AG04450 (cell line): ENCODE data around the gene FRMD4B. TPM values are rescaled to one million over a fixed set of nuclear protein-coding genes. Genes with fewer than 3 reads are reported as not detected.

Experiments used
- CTCF ChIA-PET: fragments of 300-600, 350-600 bp; formaldehyde crosslinking; extraction: SDS; loops from one replicate; lab custom pipeline; 2022; ENCODE audit warnings: antibody characterized with exemption, inconsistent platforms; lab: Charles Lee
- POLR2A ChIA-PET: fragments of 350-600 bp; formaldehyde crosslinking; extraction: SDS; loops from one replicate; lab custom pipeline; 2021; ENCODE audit warnings: antibody characterized with exemption, inconsistent platforms; lab: Yijun Ruan, JAX
- DNase-seq: peaks from one replicate; pipeline ENCODE4 v3.0.0-alpha.2; 2011; ENCODE audit warnings: low read depth, low spot score
- H3K27ac ChIP-seq: one replicate; pipeline ENCODE4 v1.5.1; 2012; ENCODE audit warnings: low read depth, low read length, control low read depth
- H3K27me3 ChIP-seq: one replicate; pipeline ENCODE4 v1.6.0; 2012; ENCODE audit warnings: low read length; ENCODE audit not compliant: control insufficient read depth, insufficient read depth
- H3K4me3 ChIP-seq: 2 replicates; pipeline ENCODE4 v1.5.1; 2011; ENCODE audit warnings: mild to moderate bottlenecking, low read depth, low read length, control low read depth
- H3K9me3 ChIP-seq: 2 replicates; pipeline ENCODE4 v1.5.1; 2012; ENCODE audit warnings: low read length; ENCODE audit not compliant: control insufficient read depth, insufficient read depth
- polyA plus RNA-seq: library from polyadenylated mRNA; depleted of rRNA; stranded (reverse); fragments of >200 nt; gene quantifications from 2 replicates; pipeline ENCODE4 v1.2.3, GENCODE V29; 2011
- TF ChIP-seq, protein P1 (sequence below): IDR thresholded peaks from 2 replicates; pipeline ENCODE4 v1.5.1; 2011; ENCODE audit warnings: low read depth, low read length, control low read depth, inconsistent platforms

The FRMD4B gene
- polyA plus RNA-seq, 1 experiment, result 0.09 TPM

DNA sequence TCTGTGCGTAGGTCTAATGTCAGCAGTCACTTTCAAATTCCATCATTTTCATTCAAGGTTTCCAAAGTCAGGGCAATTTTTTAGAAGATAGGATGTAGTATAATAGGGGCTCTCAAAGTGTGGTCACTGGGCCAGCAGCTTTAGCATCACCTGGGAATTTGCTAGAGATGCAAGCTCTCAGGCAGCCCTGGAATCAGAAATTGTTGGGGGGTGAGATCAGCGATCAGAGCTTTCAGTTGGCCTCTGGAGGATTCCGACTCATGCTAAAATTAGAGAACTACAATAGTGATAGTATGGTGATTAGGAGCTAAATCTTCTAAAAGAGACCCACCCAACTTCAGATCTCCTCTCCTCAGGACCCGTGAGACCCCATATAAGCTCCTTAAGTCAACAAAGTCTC is 2.4 kb upstream of the FRMD4B start:
- H3K4me3 ChIP-seq, result no peak overlapping the region
- ChIA-PET CTCF (interaction anchor here (1.1 kb wide), 1 partner anchor 22 kb away, joined by 3 read pairs; no protein-coding TSS in a partner anchor), POLR2A (no interaction called here)
- no peak overlapping the region for H3K27ac ChIP-seq
- H3K9me3 ChIP-seq, result no peaks in the 10 kb centered on the region; the same call in 1 of the 2 replicates
- DNase-seq, result no peak
- TF ChIP-seq, protein P1, sequence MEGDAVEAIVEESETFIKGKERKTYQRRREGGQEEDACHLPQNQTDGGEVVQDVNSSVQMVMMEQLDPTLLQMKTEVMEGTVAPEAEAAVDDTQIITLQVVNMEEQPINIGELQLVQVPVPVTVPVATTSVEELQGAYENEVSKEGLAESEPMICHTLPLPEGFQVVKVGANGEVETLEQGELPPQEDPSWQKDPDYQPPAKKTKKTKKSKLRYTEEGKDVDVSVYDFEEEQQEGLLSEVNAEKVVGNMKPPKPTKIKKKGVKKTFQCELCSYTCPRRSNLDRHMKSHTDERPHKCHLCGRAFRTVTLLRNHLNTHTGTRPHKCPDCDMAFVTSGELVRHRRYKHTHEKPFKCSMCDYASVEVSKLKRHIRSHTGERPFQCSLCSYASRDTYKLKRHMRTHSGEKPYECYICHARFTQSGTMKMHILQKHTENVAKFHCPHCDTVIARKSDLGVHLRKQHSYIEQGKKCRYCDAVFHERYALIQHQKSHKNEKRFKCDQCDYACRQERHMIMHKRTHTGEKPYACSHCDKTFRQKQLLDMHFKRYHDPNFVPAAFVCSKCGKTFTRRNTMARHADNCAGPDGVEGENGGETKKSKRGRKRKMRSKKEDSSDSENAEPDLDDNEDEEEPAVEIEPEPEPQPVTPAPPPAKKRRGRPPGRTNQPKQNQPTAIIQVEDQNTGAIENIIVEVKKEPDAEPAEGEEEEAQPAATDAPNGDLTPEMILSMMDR, result no peak
- H3K27me3 ChIP-seq, result peaks cover 27% of the 10 kb centered on the region

DNA sequence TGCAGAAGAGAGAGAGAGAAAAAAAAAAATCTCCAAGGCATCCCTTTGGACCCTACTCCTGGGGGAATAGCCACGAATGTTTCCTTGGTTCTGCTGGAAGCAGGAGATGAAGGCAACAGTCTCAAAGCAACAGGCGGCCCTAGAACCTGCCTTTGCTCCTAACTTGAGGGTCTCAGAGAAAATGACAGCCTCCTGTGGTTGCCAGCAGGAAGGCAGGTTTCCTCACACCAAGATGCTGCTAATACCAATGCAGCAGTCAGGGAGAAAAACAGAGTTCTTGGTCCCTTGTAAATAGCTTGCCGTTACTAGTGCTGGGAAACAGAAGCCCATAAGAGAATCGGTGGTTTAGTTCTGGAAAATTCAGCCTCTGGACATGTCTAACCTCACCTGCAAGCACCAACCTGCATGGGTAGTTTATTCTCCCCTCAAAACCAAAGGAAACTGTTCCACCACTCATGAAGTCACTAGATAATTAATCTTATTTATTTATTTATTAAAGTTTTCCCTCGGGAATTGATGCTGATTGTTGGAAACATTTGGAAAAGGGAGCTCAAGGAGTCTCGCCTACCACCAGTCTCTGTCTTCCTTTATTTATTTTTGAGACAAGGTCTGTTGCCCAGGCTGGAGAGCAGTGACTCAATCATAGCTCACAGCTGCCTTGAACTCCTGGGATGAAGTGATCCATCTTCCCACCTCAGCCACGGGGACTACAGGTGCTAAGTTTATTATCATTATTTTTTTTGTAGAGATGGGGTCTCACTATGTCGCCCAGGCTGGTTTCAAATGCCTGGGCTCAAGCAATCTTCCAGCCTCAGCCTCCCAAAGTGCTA is 883 bp upstream of the FRMD4B start:
- TF ChIP-seq, protein P1, result no peak
- Histone ChIP-seq H3K4me3 (no peak overlapping the region), H3K27ac (no peak overlapping the region), H3K27me3 (peaks cover 25% of the 10 kb centered on the region), H3K9me3 (no peaks in the 10 kb centered on the region; the same call in 1 of the 2 replicates)
- DNase-seq, result no peak
- ChIA-PET POLR2A (no interaction called here), CTCF (interaction anchor here (0.7 kb wide), 1 partner anchor 226 kb away, joined by 3 read pairs; no protein-coding TSS in a partner anchor)

DNA sequence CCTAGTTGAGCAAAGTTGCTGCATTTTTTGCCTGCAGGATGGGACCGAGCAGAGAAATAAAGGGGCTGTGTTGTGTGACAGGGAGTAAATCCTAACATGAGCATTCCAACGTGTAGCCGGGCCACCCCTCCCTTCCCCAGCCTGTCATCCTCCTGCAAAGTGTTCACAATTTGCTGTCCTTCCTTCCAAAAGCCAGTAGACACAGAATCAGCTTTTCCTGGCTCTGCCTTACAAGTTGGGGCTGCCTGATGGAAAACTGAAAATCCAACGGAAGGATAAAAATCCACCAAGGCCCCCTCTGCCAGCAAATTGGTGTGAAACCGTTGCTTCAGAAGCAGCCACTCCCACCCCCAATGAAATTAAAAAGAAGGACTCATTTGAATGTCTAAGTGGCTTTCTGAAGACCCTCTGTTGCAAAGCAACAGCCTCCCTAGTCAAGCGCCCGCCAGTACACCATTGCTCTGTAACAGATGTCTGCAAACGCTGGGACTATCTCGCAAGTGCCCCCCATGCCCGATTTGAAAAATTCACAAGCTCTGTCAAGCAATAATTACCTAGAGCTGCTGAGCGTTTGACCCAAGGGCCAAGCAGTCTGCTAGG is 665 bp downstream of the FRMD4B start:
- no peak for DNase-seq
- H3K27me3 ChIP-seq, result peaks cover 28% of the 10 kb centered on the region
- TF ChIP-seq, protein P1, result no peak
- ChIA-PET CTCF (no interaction called here), POLR2A (no interaction called here)
- no peaks in the 10 kb centered on the region; the same call in 1 of the 2 replicates for H3K9me3 ChIP-seq
- no peak overlapping the region for H3K27ac ChIP-seq
- no peak overlapping the region for H3K4me3 ChIP-seq

DNA sequence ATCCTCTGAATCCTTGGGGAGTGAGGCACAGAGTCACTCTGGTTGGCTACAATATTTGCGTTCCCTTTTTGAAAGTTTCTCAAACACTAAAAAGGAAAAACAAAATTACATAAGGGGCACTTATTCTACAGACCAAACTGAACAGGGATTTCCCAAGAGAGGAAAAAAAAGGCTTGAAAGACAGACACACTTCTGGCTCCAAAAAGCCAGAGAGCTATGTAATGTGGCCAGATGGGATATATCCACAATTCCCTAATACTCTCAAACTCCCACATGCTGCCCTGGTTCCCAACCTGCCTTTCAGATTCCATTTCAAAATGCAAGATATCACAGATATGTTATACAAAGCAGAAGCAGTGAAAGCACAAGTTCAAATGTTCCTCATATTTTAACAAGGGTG is 1.6 kb downstream of the FRMD4B start:
- TF ChIP-seq, protein P1, result no peak
- ChIA-PET CTCF (no interaction called here), POLR2A (no interaction called here)
- Histone ChIP-seq H3K27me3 (peaks cover 28% of the 10 kb centered on the region), H3K27ac (no peak overlapping the region), H3K4me3 (no peak overlapping the region), H3K9me3 (no peaks in the 10 kb centered on the region; the same call in 1 of the 2 replicates)
- DNase-seq, result no peak

DNA sequence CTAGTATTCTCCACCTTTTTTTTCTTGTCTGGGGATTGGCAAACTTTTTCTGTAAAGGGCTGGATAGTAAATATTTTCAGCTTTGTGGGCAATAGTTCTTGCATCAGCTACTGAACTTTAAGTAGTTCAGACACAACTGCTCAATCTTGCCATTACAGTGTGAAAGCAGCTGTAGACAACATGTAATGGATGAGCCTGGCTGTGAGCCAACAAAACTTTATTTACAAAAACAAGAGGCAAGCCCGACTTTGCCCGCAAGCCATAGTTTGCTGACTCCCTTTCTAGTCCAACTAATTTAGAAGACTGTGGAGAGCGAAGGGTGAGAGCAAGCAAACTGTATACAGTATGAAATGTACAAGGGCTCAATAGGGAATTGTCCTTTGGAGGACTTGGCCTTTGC is 6.2 kb downstream of the FRMD4B start:
- H3K4me3 ChIP-seq, result no peak overlapping the region
- ChIA-PET CTCF (interaction anchor here (1.2 kb wide), 1 partner anchor 218 kb away, joined by 3 read pairs; no protein-coding TSS in a partner anchor), POLR2A (no interaction called here)
- no peak overlapping the region for H3K27ac ChIP-seq
- TF ChIP-seq, protein P1, result no peak
- DNase-seq, result no peak
- no peaks in the 10 kb centered on the region for H3K9me3 ChIP-seq
- peaks cover 9% of the 10 kb centered on the region for H3K27me3 ChIP-seq
